Mesenchymal stem cell (in vitro differentiated cells and primary cell): ENCODE results near the gene CFAP157.

Source experiments
- DNase-seq: peaks from one replicate; pipeline ENCODE4 v3.0.0-alpha.2; 2013
- H2AFZ ChIP-seq: one replicate; pipeline ENCODE4 v1.6.1; 2013; ENCODE audit warnings: low read depth, mild to moderate bottlenecking, control low read depth, inconsistent platforms, low read length, moderate library complexity
- H2AK5ac ChIP-seq: 2 replicates; pipeline ENCODE4 v1.6.1; 2013; ENCODE audit warnings: low read length, moderate library complexity, mild to moderate bottlenecking, inconsistent platforms; ENCODE audit not compliant: severe bottlenecking
- H2BK120ac ChIP-seq: one replicate; pipeline ENCODE4 v1.6.1; 2013; ENCODE audit warnings: low read depth, mild to moderate bottlenecking, inconsistent platforms, low read length, moderate library complexity
- H2BK12ac ChIP-seq, 2 experiments: one replicate each; pipeline ENCODE4 v1.6.1; 2013; ENCODE audit warnings: inconsistent platforms in 2 of 2, low read length in 2 of 2, mild to moderate bottlenecking in 2 of 2, moderate library complexity in 2 of 2, control low read depth in 1 of 2
- H2BK15ac ChIP-seq: one replicate; pipeline ENCODE4 v1.6.1; 2013; ENCODE audit warnings: mild to moderate bottlenecking, low read depth, inconsistent platforms; ENCODE audit not compliant: poor library complexity, severe bottlenecking
- H2BK5ac ChIP-seq: 2 replicates; pipeline ENCODE4 v1.6.1; 2013; ENCODE audit warnings: low read depth, mild to moderate bottlenecking, low read length, control low read depth, inconsistent platforms; ENCODE audit not compliant: poor library complexity, severe bottlenecking
- H3K14ac ChIP-seq, 2 experiments: one replicate each; pipeline ENCODE4 v1.6.1; 2013; ENCODE audit warnings: inconsistent platforms in 2 of 2, low read length in 2 of 2, control low read depth in 1 of 2, mild to moderate bottlenecking in 1 of 2, moderate library complexity in 1 of 2
- H3K18ac ChIP-seq, 2 experiments: one replicate each; pipeline ENCODE4 v1.6.1; 2013; ENCODE audit warnings: inconsistent platforms in 2 of 2, low read length in 2 of 2, control low read depth in 1 of 2, low read depth in 1 of 2, mild to moderate bottlenecking in 1 of 2
- H3K23ac ChIP-seq, 2 experiments: one replicate each; pipeline ENCODE4 v1.6.1; 2013; ENCODE audit warnings: inconsistent platforms in 2 of 2, low read length in 2 of 2, mild to moderate bottlenecking in 2 of 2, moderate library complexity in 2 of 2, control low read depth in 1 of 2
- H3K27ac ChIP-seq: 2 replicates; pipeline ENCODE4 v1.5.1; 2013; ENCODE audit warnings: mild to moderate bottlenecking, moderate library complexity, low read length, control low read depth, inconsistent platforms; ENCODE audit not compliant: poor library complexity, severe bottlenecking
- H3K27me3 ChIP-seq, 2 experiments: 2 replicates each; pipeline versions ENCODE4 v1.6.1 to v1.7.0; 2013; ENCODE audit warnings: low read length in 2 of 2, mild to moderate bottlenecking in 2 of 2, moderate library complexity in 2 of 2, control low read depth in 1 of 2, inconsistent platforms in 1 of 2; ENCODE audit not compliant: control insufficient read depth in 1 of 2, insufficient read depth in 1 of 2
- H3K36me3 ChIP-seq, 2 experiments: 2 replicates each; pipeline versions ENCODE4 v1.6.1 to v1.7.0; 2013; ENCODE audit warnings: low read length in 2 of 2, control low read depth in 1 of 2, inconsistent platforms in 1 of 2, low read depth in 1 of 2, mild to moderate bottlenecking in 1 of 2; ENCODE audit not compliant: insufficient read depth in 2 of 2, control insufficient read depth in 1 of 2
- H3K4ac ChIP-seq, 2 experiments: one replicate each; pipeline ENCODE4 v1.6.1; 2013; ENCODE audit warnings: inconsistent platforms in 2 of 2, low read length in 2 of 2, mild to moderate bottlenecking in 2 of 2, moderate library complexity in 2 of 2, control low read depth in 1 of 2, low read depth in 1 of 2
- H3K4me1 ChIP-seq: 2 replicates; pipeline ENCODE4 v1.6.1; 2013; ENCODE audit warnings: low read depth, low read length, control low read depth; ENCODE audit not compliant: control insufficient read depth, insufficient read depth
- H3K4me2 ChIP-seq: 2 replicates; pipeline ENCODE4 v1.6.1; 2013; ENCODE audit warnings: low read length, mild to moderate bottlenecking, inconsistent platforms; ENCODE audit not compliant: poor library complexity, severe bottlenecking
- H3K4me3 ChIP-seq, 2 experiments: 2 replicates each; pipeline versions ENCODE4 v1.5.1 to v1.7.0; 2013; ENCODE audit warnings: low read length in 2 of 2, mild to moderate bottlenecking in 2 of 2, control low read depth in 1 of 2, low read depth in 1 of 2; ENCODE audit not compliant: insufficient read depth in 1 of 2
- H3K79me1 ChIP-seq: replicated peaks from 2 replicates; pipeline ENCODE4 v1.6.1; 2013; ENCODE audit warnings: mild to moderate bottlenecking, control low read depth, low read length, inconsistent platforms; ENCODE audit not compliant: poor library complexity, severe bottlenecking
- H3K9ac ChIP-seq: 2 replicates; pipeline ENCODE4 v1.7.0; 2013; ENCODE audit warnings: mild to moderate bottlenecking, low read length, moderate library complexity
- H3K9me3 ChIP-seq: 2 replicates; pipeline ENCODE4 v1.7.0; 2013; ENCODE audit warnings: mild to moderate bottlenecking, low read length; ENCODE audit not compliant: control insufficient read depth
- H4K8ac ChIP-seq: one replicate; pipeline ENCODE4 v1.6.1; 2013; ENCODE audit warnings: inconsistent platforms, mild to moderate bottlenecking, low read length, moderate library complexity
- H4K91ac ChIP-seq: one replicate; pipeline ENCODE4 v1.6.1; 2013; ENCODE audit warnings: mild to moderate bottlenecking, low read length, inconsistent platforms
- WGBS: methylation state at CpG from one replicate; pipeline ENCODE4 v1.1.7; 2013; ENCODE audit warnings: mixed read lengths; 5-methylcytosine and 5-hydroxymethylcytosine counted together

Gene CFAP157

DNA sequence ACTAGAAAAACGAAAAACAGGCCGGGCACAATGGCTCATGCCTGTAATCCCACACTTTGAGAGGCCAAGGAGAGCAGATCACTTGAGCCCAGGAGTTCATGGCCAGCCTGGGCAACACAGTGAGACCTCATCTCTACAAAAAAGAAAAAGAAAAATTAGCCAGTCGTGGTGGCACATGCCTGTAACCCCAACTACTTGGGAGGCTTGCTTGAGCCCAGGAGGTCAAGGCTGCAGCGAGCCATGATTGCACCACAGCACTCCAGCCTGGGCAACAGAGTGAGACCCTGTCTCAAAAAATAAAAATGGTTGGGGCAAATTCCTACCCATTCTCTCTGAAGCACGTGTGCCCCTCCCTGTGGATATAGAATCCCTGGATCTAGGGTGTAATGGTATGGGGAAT is 8.4 kb upstream of the CFAP157 start:
- no peak overlapping the region for H3K4ac ChIP-seq
- H2AK5ac ChIP-seq = no peak overlapping the region
- H3K4me3 ChIP-seq = no peak overlapping the region
- H4K91ac ChIP-seq = no peak overlapping the region
- no peaks in the 10 kb centered on the region for H3K9me3 ChIP-seq
- whole genome bisulfite sequencing = 94% methylated on average over 4 of the region's 5 CpGs
- no peak for DNase-seq
- H2BK120ac ChIP-seq = no peak overlapping the region
- no peaks in the 10 kb centered on the region for H3K79me1 ChIP-seq
- H2BK5ac ChIP-seq = no peak overlapping the region
- peaks cover 0 to under 1% of the 10 kb centered on the region in 2 experiments for H3K27me3 ChIP-seq
- no peak overlapping the region for H3K23ac ChIP-seq
- H4K8ac ChIP-seq = no peak overlapping the region
- no peak overlapping the region for H2AFZ ChIP-seq
- peaks cover 3% of the 10 kb centered on the region for H3K4me1 ChIP-seq
- H2BK15ac ChIP-seq = no peak overlapping the region
- H3K14ac ChIP-seq = no peak overlapping the region
- no peak overlapping the region for H3K27ac ChIP-seq
- no peak overlapping the region for H3K4me2 ChIP-seq
- peaks cover 9 to 11% of the 10 kb centered on the region in 2 experiments for H3K36me3 ChIP-seq
- H3K18ac ChIP-seq = no peak overlapping the region
- no peak overlapping the region for H3K9ac ChIP-seq
- no peak overlapping the region for H2BK12ac ChIP-seq

- Histone ChIP-seq H3K79me1 (no peaks in the 10 kb centered on the region), H3K4me3 (peak overlapping the region in 1 of 2 experiments; percentile 70), H3K4me1 (peaks cover 3% of the 10 kb centered on the region), H3K36me3 (peaks cover 5 to 6% of the 10 kb centered on the region in 2 experiments), H4K8ac (peak overlapping the region; percentile 97), H2BK120ac (no peak overlapping the region), H3K4ac (peak overlapping the region; percentile 8 to 84), H2AFZ (no peak overlapping the region), H3K23ac (no peak overlapping the region), H3K9ac (peak overlapping the region; percentile 86), H3K18ac (peak overlapping the region; percentile 75 to 76), H3K4me2 (peak overlapping the region; percentile 13), H3K9me3 (no peaks in the 10 kb centered on the region), H2BK15ac (no peak overlapping the region), H3K27me3 (peaks cover 0 to 2% of the 10 kb centered on the region in 2 experiments), H2BK5ac (no peak overlapping the region), H2AK5ac (no peak overlapping the region), H2BK12ac (no peak overlapping the region), H3K27ac (no peak overlapping the region), H4K91ac (peak overlapping the region; percentile 77), H3K14ac (no peak overlapping the region)
- 22% methylated on average over 41 of the region's 41 CpGs for WGBS
- DNase-seq = peak; percentile 94
These were observed 7.7 kb upstream of the CFAP157 start for GRCh38 chr9:127698985-127699670.

DNA sequence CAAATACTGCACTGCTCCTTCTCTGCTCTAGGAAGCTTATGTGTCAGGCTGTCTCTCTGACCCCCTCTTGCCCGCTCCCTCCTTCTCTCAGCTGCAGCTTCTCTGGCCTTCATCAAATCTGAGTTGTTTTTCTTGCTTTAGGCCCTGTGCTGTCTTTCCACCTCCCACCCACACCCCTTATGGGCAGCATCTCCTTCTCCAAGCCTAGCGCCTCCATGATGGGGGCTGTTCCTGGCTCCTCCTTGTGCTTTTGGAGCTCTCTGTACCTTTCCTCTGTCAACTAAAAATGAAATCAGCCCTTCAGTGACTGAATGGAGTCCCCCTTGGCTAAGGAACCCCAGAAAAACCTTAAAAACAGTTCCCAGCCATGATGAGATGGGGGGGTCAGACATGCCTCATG is 6.6 kb upstream of the CFAP157 start:
- Histone ChIP-seq H2BK5ac (no peak overlapping the region), H3K27me3 (peaks cover 0 to 2% of the 10 kb centered on the region in 2 experiments), H3K4me1 (peaks cover 7% of the 10 kb centered on the region), H2BK12ac (no peak overlapping the region), H3K79me1 (no peaks in the 10 kb centered on the region), H3K36me3 (no peaks in the 10 kb centered on the region), H2BK15ac (no peak overlapping the region), H4K91ac (no peak overlapping the region), H3K18ac (no peak overlapping the region), H3K23ac (no peak overlapping the region), H2AFZ (no peak overlapping the region), H2BK120ac (no peak overlapping the region), H2AK5ac (no peak overlapping the region), H3K4me3 (no peak overlapping the region), H4K8ac (no peak overlapping the region), H3K27ac (no peak overlapping the region), H3K4me2 (no peak overlapping the region), H3K4ac (no peak overlapping the region), H3K9me3 (no peaks in the 10 kb centered on the region), H3K9ac (peak overlapping the region; percentile 86), H3K14ac (no peak overlapping the region)
- DNase-seq = no peak
- WGBS = 99% methylated on average over 2 of the region's 2 CpGs

DNA sequence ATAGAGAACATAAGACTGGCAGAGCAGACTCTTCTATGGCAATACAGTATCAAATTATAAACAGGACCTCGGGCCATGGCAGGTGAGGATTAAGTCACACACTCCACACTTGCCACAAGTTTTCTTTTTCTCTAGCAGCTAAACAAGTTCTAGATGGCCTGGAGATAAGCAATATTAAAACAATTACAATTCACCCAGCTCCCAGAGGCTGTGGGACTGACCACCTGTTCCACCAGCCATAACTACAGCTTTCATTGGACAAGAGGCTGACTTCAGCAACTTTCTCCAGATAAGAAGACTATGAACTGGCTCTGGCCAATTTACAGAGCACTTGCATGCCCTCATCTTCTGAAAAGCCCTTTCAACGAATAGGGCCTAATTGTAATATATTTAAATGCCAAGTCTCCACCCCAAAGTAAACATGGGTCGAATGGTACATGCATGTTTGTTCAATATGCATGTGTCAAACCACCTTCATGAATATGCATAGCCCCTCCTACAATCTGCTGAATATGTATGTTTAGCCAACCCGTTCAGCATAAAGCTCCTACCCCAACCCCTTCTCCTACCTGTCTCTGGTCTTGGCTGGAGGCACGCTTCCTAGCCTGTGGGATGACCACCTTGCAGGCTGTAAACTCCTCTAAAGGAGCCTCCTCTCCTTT is 6.1 kb upstream of the CFAP157 start:
- 82% methylated on average over 5 of the region's 5 CpGs for WGBS
- no peak overlapping the region for H3K23ac ChIP-seq
- H4K8ac ChIP-seq = no peak overlapping the region
- no peak overlapping the region for H3K27ac ChIP-seq
- no peak overlapping the region for H3K9ac ChIP-seq
- H3K79me1 ChIP-seq = no peaks in the 10 kb centered on the region
- peaks cover 12% of the 10 kb centered on the region for H3K4me1 ChIP-seq
- no peaks in the 10 kb centered on the region for H3K36me3 ChIP-seq
- no peak overlapping the region for H3K4me2 ChIP-seq
- H3K18ac ChIP-seq = no peak overlapping the region
- peaks cover 0 to 2% of the 10 kb centered on the region in 2 experiments for H3K27me3 ChIP-seq
- DNase-seq = no peak
- no peak overlapping the region for H3K4ac ChIP-seq
- no peak overlapping the region for H2BK12ac ChIP-seq
- no peak overlapping the region for H2BK120ac ChIP-seq
- H3K9me3 ChIP-seq = no peaks in the 10 kb centered on the region
- H3K14ac ChIP-seq = peak overlapping the region in 1 of 2 experiments; percentile 66
- no peak overlapping the region for H2AFZ ChIP-seq
- H2BK15ac ChIP-seq = no peak overlapping the region
- no peak overlapping the region for H2BK5ac ChIP-seq
- H4K91ac ChIP-seq = no peak overlapping the region
- H3K4me3 ChIP-seq = no peak overlapping the region
- H2AK5ac ChIP-seq = no peak overlapping the region
